Astrocyte (in vitro differentiated cells and primary cell): Measurements from ENCODE around the gene CHAT. TPM values are rescaled to one million over a fixed set of nuclear protein-coding genes. Genes with fewer than 3 reads are reported as not detected.

Source experiments
- DNase-seq: peaks from one replicate; pipeline ENCODE4 v3.0.0-alpha.2; 2010; ENCODE audit warnings: low read depth
- FAIRE-seq: peaks from 2 replicates; lab custom pipeline; 2011; peaks lifted over from hg19 to GRCh38; lab: Jason Lieb, UNC
- H2AFZ ChIP-seq: 2 replicates; pipeline ENCODE4 v1.6.0; 2012; ENCODE audit warnings: low read depth, low read length, inconsistent platforms
- H3K27ac ChIP-seq: 2 replicates; pipeline ENCODE4 v1.5.1; 2011; ENCODE audit warnings: low read depth, low read length, inconsistent platforms
- H3K27me3 ChIP-seq: 2 replicates; pipeline ENCODE4 v1.6.0; 2011; ENCODE audit warnings: low read length, inconsistent platforms; ENCODE audit not compliant: insufficient read depth
- H3K36me3 ChIP-seq: 2 replicates; pipeline ENCODE4 v1.5.1; 2011; ENCODE audit warnings: low read length, inconsistent platforms; ENCODE audit not compliant: insufficient read depth
- H3K4me1 ChIP-seq: 2 replicates; pipeline ENCODE4 v1.5.1; 2011; ENCODE audit warnings: low read length, inconsistent platforms; ENCODE audit not compliant: insufficient read depth
- H3K4me2 ChIP-seq: 2 replicates; pipeline ENCODE4 v1.6.0; 2012; ENCODE audit warnings: low read length, inconsistent platforms
- H3K4me3 ChIP-seq: 2 replicates; pipeline ENCODE4 v1.5.1; 2011; ENCODE audit warnings: low read depth, mild to moderate bottlenecking, low read length, inconsistent platforms; ENCODE audit not compliant: insufficient read depth
- H3K79me2 ChIP-seq: 2 replicates; pipeline ENCODE4 v1.6.0; 2012; ENCODE audit warnings: mild to moderate bottlenecking, low read length, inconsistent platforms; ENCODE audit not compliant: insufficient read depth
- H3K9ac ChIP-seq: 2 replicates; pipeline ENCODE4 v1.6.0; 2012; ENCODE audit warnings: mild to moderate bottlenecking, low read length, inconsistent platforms
- H3K9me3 ChIP-seq: 2 replicates; pipeline ENCODE4 v1.5.1; 2012; ENCODE audit warnings: low read depth, mild to moderate bottlenecking, low read length, inconsistent platforms; ENCODE audit not compliant: insufficient read depth
- H4K20me1 ChIP-seq: 2 replicates; pipeline ENCODE4 v1.6.0; 2012; ENCODE audit warnings: low read length, inconsistent platforms; ENCODE audit not compliant: insufficient read depth
- H3K27ac Mint-ChIP-seq: one replicate; pipeline ENCODE4 v1.8.0; 2021; ENCODE audit warnings: mild to moderate bottlenecking, mixed read lengths; ENCODE audit not compliant: unreplicated experiment
- H3K27me3 Mint-ChIP-seq: one replicate; pipeline ENCODE4 v1.8.0; 2021; ENCODE audit warnings: low read depth, mixed read lengths; ENCODE audit not compliant: unreplicated experiment
- H3K36me3 Mint-ChIP-seq: one replicate; pipeline ENCODE4 v1.8.0; 2021; ENCODE audit warnings: low read depth, mixed read lengths; ENCODE audit not compliant: unreplicated experiment
- H3K4me1 Mint-ChIP-seq: one replicate; pipeline ENCODE4 v1.8.0; 2021; ENCODE audit warnings: low read depth, mixed read lengths; ENCODE audit not compliant: unreplicated experiment
- H3K4me3 Mint-ChIP-seq: one replicate; pipeline ENCODE4 v1.8.0; 2021; ENCODE audit warnings: mild to moderate bottlenecking, moderate library complexity, mixed read lengths; ENCODE audit not compliant: unreplicated experiment
- H3K9me3 Mint-ChIP-seq: one replicate; pipeline ENCODE4 v1.8.0; 2021; ENCODE audit warnings: mild to moderate bottlenecking, mixed read lengths; ENCODE audit not compliant: unreplicated experiment
- EZH2 ChIP-seq: IDR thresholded peaks from 2 replicates; pipeline ENCODE4 v1.6.1; 2012; ENCODE audit warnings: mild to moderate bottlenecking, low read length, inconsistent platforms; ENCODE audit not compliant: insufficient read depth
- total RNA-seq: library from RNA; stranded (reverse); gene quantifications from 2 replicates; pipeline ENCODE4 v1.2.1, GENCODE V29; 2021
- TF ChIP-seq, protein P1 (sequence below): IDR thresholded peaks from 2 replicates; pipeline ENCODE4 v1.5.1; 2011; ENCODE audit warnings: low read depth, mild to moderate bottlenecking, inconsistent platforms, low read length, moderate library complexity; ENCODE audit not compliant: insufficient read depth

CHAT gene
- total RNA-seq, 1 donor from 2014 or later, result 1.00 TPM

DNA sequence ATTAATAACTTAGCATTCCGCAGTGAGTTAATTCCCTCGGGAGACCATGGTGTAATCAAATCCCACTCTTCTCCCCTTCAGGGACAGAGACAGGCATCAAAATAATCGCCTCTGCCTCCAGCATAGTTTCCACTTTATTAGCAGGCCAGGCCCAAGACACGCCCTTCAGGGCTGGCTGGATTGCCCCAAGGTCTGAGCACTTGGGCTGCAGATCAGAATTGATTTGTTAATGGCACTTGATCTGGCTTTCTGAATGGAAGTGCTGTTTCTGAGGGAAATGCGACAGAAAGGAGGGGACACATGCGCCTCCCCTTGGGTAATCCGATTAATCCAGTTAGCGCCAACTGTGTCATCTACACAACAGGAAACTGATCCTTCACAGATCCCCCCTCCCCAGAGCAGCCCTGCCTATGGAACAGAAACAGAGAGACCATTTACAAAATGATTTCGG lies 15.6 kb downstream of the CHAT start:
- TF ChIP-seq EZH2, result no peak
- TF ChIP-seq, protein P1, sequence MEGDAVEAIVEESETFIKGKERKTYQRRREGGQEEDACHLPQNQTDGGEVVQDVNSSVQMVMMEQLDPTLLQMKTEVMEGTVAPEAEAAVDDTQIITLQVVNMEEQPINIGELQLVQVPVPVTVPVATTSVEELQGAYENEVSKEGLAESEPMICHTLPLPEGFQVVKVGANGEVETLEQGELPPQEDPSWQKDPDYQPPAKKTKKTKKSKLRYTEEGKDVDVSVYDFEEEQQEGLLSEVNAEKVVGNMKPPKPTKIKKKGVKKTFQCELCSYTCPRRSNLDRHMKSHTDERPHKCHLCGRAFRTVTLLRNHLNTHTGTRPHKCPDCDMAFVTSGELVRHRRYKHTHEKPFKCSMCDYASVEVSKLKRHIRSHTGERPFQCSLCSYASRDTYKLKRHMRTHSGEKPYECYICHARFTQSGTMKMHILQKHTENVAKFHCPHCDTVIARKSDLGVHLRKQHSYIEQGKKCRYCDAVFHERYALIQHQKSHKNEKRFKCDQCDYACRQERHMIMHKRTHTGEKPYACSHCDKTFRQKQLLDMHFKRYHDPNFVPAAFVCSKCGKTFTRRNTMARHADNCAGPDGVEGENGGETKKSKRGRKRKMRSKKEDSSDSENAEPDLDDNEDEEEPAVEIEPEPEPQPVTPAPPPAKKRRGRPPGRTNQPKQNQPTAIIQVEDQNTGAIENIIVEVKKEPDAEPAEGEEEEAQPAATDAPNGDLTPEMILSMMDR, result no peak
- no peak overlapping the region for H2AFZ ChIP-seq
- Mint-ChIP-seq H3K27me3 (peaks cover 25% of the 10 kb centered on the region), H3K27ac (no peak overlapping the region), H3K4me3 (no peak overlapping the region), H3K9me3 (no peaks in the 10 kb centered on the region), H3K4me1 (peaks cover 8% of the 10 kb centered on the region), H3K36me3 (no peaks in the 10 kb centered on the region)
- no peaks in the 10 kb centered on the region for H3K36me3 ChIP-seq
- no peak overlapping the region for H3K9ac ChIP-seq
- peaks cover 3% of the 10 kb centered on the region for H3K27me3 ChIP-seq
- H4K20me1 ChIP-seq, result no peaks in the 10 kb centered on the region
- no peaks in the 10 kb centered on the region for H3K79me2 ChIP-seq
- H3K4me1 ChIP-seq, result no peaks in the 10 kb centered on the region
- no peak overlapping the region for H3K27ac ChIP-seq
- DNase-seq (no peak), FAIRE-seq (no peak)
- no peak overlapping the region for H3K4me2 ChIP-seq
- H3K9me3 ChIP-seq, result no peaks in the 10 kb centered on the region
- H3K4me3 ChIP-seq, result no peak overlapping the region

DNA sequence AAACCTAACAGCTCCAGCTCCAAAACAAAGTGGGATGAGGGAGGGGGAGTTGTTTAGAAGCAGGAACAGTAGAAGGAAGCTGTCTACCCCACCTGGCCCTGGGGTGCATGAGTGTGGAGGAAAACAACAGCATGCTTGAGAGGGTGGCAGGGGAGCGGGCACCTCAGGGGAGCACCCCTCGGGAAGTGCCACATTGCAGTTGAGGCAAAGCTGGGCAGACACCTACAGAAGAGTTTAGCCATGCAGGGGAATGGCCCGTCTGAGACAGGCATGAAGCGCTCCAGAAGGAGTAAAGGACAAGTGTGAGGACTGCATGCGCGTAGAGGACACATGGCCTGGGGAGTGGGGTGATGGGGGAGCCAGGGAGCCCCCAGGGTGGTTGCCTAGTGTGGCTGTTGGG lies 18.1 kb downstream of the CHAT start:
- H3K4me3 ChIP-seq, result no peak overlapping the region
- H3K36me3 ChIP-seq, result no peaks in the 10 kb centered on the region
- no peak overlapping the region for H3K27ac ChIP-seq
- Mint-ChIP-seq H3K9me3 (no peaks in the 10 kb centered on the region), H3K4me1 (peaks cover 9% of the 10 kb centered on the region), H3K27ac (peak overlapping the region; percentile 82), H3K27me3 (peaks cover 12% of the 10 kb centered on the region), H3K36me3 (no peaks in the 10 kb centered on the region), H3K4me3 (no peak overlapping the region)
- no peaks in the 10 kb centered on the region for H3K9me3 ChIP-seq
- H4K20me1 ChIP-seq, result no peaks in the 10 kb centered on the region
- FAIRE-seq (no peak), DNase-seq (no peak)
- H2AFZ ChIP-seq, result no peak overlapping the region
- no peak overlapping the region for H3K4me2 ChIP-seq
- TF ChIP-seq EZH2, result no peak
- no peak overlapping the region for H3K9ac ChIP-seq
- peaks cover 3% of the 10 kb centered on the region for H3K27me3 ChIP-seq
- H3K79me2 ChIP-seq, result no peaks in the 10 kb centered on the region
- H3K4me1 ChIP-seq, result no peaks in the 10 kb centered on the region

DNA sequence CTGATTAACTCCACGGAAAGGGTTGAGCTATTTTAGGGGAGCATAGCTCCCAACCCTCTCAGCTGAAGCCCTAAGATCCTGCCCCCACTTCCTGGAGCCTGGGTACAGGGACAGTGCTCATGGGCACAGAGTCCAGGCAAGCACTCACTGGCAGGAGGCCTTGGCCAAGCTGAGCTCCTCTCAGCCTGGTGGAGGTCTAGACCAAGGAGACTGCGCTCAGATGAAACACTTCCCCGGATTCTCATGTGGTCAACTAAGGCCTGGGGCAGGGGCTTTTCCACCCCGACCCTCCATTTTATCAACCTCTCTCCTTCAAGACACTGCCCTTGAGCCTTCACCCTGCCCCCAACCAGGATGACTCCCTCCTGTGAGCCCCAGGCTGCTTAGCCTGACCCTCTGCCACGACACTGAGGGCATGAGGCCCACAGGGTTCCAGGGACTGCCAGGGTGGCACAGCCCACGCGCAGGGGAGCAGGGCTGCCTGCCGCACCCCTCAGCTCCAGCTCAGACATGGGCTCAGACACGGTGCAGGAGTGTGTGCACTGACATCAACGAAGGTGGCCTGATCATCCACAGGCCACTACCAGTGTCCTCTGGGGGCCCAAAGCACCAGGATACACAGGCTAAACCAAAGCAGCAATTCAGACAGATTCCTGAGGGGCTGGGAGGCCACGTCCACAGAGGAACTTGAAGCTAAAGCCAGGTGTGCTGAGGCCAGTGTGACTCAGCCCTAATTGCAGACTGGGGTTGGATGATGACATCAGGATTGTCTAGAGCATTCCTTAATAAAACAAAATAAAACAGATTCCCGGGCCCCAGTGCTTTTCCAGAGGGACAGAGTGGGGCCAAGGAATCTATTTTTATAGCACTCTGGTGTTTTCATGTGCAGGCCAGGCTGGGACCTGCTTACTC lies 18.8 kb downstream of the CHAT start:
- H3K4me2 ChIP-seq, result no peak overlapping the region
- H3K27me3 Mint-ChIP-seq, result peaks cover 16% of the 10 kb centered on the region
- H3K36me3 Mint-ChIP-seq, result no peaks in the 10 kb centered on the region
- no peak overlapping the region for H3K9ac ChIP-seq
- no peak for DNase-seq
- H3K27ac Mint-ChIP-seq, result peak overlapping the region; percentile 82
- H3K36me3 ChIP-seq, result no peaks in the 10 kb centered on the region
- H3K4me3 ChIP-seq, result no peak overlapping the region
- no peak for FAIRE-seq
- H4K20me1 ChIP-seq, result no peaks in the 10 kb centered on the region
- H3K9me3 ChIP-seq, result no peaks in the 10 kb centered on the region
- no peaks in the 10 kb centered on the region for H3K9me3 Mint-ChIP-seq
- no peak overlapping the region for H2AFZ ChIP-seq
- no peak for TF ChIP-seq EZH2
- TF ChIP-seq, protein P1, result no peak
- peaks cover 9% of the 10 kb centered on the region for H3K4me1 Mint-ChIP-seq
- no peak overlapping the region for H3K4me3 Mint-ChIP-seq
- H3K4me1 ChIP-seq, result no peaks in the 10 kb centered on the region
- no peak overlapping the region for H3K27ac ChIP-seq
- peaks cover 3% of the 10 kb centered on the region for H3K27me3 ChIP-seq
- H3K79me2 ChIP-seq, result no peaks in the 10 kb centered on the region
